ENCODE measurements around the gene MTA2. TPM values are rescaled to one million over a fixed set of nuclear protein-coding genes. Genes with fewer than 3 reads are reported as not detected.

The MTA2 gene
- polyA plus RNA-seq, 1 donor from 2014 or later = 130 TPM

GRCh38 chr11:62614275-62614674 lies 12.6 kb upstream of the MTA2 start:
- Histone ChIP-seq H3K36me3 (ENCODE audit: insufficient read depth, low read length) (no peaks in the 10 kb centered on the region), H3K79me2 (replicated peaks; ENCODE audit: insufficient read depth, low read length) (no peaks in the 10 kb centered on the region), H3K9me2 (ENCODE audit: insufficient read depth, low read length) (no peaks in the 10 kb centered on the region), H3F3A (ENCODE audit: insufficient read depth, low read length, poor library complexity, severe bottlenecking) (no peaks in the 10 kb centered on the region), H3K4me2 (ENCODE audit: low read length) (no peak overlapping the region), H3K9me3 (ENCODE audit: low read length) (no peaks in the 10 kb centered on the region), H3K27ac (ENCODE audit: low read length) (no peak overlapping the region), H2AFZ (ENCODE audit: low read depth, low read length) (no peak overlapping the region), H3K9ac (ENCODE audit: low read length) (no peak overlapping the region), H3K27me3 (ENCODE audit: insufficient read depth, low read depth, low read length) (peaks cover 8% of the 10 kb centered on the region), H3K4me3 (ENCODE audit: low read length) (no peak overlapping the region), H4K20me1 (ENCODE audit: insufficient read depth) (no peaks in the 10 kb centered on the region)
- no peak for TF ChIP-seq CTCF (IDR thresholded peaks at IDR 0.05; ENCODE audit: poor library complexity, severe bottlenecking)
- no peak for TF ChIP-seq TAF1 (IDR thresholded peaks at IDR 0.05; ENCODE audit: low read depth)
- no peak for TF ChIP-seq SMC3 (conservative IDR thresholded peaks at IDR 0.05; ENCODE audit: poor library complexity)
- TF ChIP-seq, protein P1, sequence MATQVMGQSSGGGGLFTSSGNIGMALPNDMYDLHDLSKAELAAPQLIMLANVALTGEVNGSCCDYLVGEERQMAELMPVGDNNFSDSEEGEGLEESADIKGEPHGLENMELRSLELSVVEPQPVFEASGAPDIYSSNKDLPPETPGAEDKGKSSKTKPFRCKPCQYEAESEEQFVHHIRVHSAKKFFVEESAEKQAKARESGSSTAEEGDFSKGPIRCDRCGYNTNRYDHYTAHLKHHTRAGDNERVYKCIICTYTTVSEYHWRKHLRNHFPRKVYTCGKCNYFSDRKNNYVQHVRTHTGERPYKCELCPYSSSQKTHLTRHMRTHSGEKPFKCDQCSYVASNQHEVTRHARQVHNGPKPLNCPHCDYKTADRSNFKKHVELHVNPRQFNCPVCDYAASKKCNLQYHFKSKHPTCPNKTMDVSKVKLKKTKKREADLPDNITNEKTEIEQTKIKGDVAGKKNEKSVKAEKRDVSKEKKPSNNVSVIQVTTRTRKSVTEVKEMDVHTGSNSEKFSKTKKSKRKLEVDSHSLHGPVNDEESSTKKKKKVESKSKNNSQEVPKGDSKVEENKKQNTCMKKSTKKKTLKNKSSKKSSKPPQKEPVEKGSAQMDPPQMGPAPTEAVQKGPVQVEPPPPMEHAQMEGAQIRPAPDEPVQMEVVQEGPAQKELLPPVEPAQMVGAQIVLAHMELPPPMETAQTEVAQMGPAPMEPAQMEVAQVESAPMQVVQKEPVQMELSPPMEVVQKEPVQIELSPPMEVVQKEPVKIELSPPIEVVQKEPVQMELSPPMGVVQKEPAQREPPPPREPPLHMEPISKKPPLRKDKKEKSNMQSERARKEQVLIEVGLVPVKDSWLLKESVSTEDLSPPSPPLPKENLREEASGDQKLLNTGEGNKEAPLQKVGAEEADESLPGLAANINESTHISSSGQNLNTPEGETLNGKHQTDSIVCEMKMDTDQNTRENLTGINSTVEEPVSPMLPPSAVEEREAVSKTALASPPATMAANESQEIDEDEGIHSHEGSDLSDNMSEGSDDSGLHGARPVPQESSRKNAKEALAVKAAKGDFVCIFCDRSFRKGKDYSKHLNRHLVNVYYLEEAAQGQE (IDR thresholded peaks at IDR 0.05; ENCODE audit: borderline replicate concordance) = no peak
- no peak for TF ChIP-seq MXI1 (conservative IDR thresholded peaks at IDR 0.05; ENCODE audit: poor library complexity, severe bottlenecking)
- no peak for TF ChIP-seq POLR2AphosphoS5 (IDR thresholded peaks at IDR 0.05)
- TF ChIP-seq EZH2 (IDR thresholded peaks at IDR 0.05; ENCODE audit: borderline replicate concordance, insufficient read depth, low read length, poor library complexity, severe bottlenecking) = no peak
- no peak for TF ChIP-seq RAD21 (conservative IDR thresholded peaks at IDR 0.05)
- TF ChIP-seq EP300 (conservative IDR thresholded peaks at IDR 0.05; ENCODE audit: poor library complexity, severe bottlenecking) = no peak

- Histone ChIP-seq H3K27me3 (ENCODE audit: insufficient read depth, low read depth, low read length) (peaks cover 8% of the 10 kb centered on the region), H3K4me3 (ENCODE audit: low read length) (no peak overlapping the region), H3K9me3 (ENCODE audit: low read length) (no peaks in the 10 kb centered on the region), H4K20me1 (ENCODE audit: insufficient read depth) (no peaks in the 10 kb centered on the region), H3K4me2 (ENCODE audit: low read length) (no peak overlapping the region), H3K79me2 (replicated peaks; ENCODE audit: insufficient read depth, low read length) (no peaks in the 10 kb centered on the region), H2AFZ (ENCODE audit: low read depth, low read length) (no peak overlapping the region), H3K27ac (ENCODE audit: low read length) (no peak overlapping the region), H3K36me3 (ENCODE audit: insufficient read depth, low read length) (no peaks in the 10 kb centered on the region), H3K9me2 (ENCODE audit: insufficient read depth, low read length) (no peaks in the 10 kb centered on the region), H3F3A (ENCODE audit: insufficient read depth, low read length, poor library complexity, severe bottlenecking) (no peaks in the 10 kb centered on the region), H3K9ac (ENCODE audit: low read length) (peak overlapping the region; percentile 3)
- no peak for TF ChIP-seq MXI1 (conservative IDR thresholded peaks at IDR 0.05; ENCODE audit: poor library complexity, severe bottlenecking)
- no peak for TF ChIP-seq EZH2 (IDR thresholded peaks at IDR 0.05; ENCODE audit: borderline replicate concordance, insufficient read depth, low read length, poor library complexity, severe bottlenecking)
- TF ChIP-seq TAF1 (IDR thresholded peaks at IDR 0.05; ENCODE audit: low read depth) = no peak
- no peak for TF ChIP-seq SMC3 (conservative IDR thresholded peaks at IDR 0.05; ENCODE audit: poor library complexity)
- TF ChIP-seq POLR2AphosphoS5 (IDR thresholded peaks at IDR 0.05) = no peak
- TF ChIP-seq EP300 (conservative IDR thresholded peaks at IDR 0.05; ENCODE audit: poor library complexity, severe bottlenecking) = no peak
- no peak for TF ChIP-seq RAD21 (conservative IDR thresholded peaks at IDR 0.05)
- TF ChIP-seq, protein P1 (IDR thresholded peaks at IDR 0.05; ENCODE audit: borderline replicate concordance) = no peak
- no peak for TF ChIP-seq CTCF (IDR thresholded peaks at IDR 0.05; ENCODE audit: poor library complexity, severe bottlenecking)
Observed at GRCh38 chr11:62613291-62613778, 11.7 kb upstream of the MTA2 start.
